Transverse colon (tissue), 4 donors: Measurements from ENCODE around the gene FBN3. TPM values are rescaled to one million over a fixed set of nuclear protein-coding genes. Genes with fewer than 3 reads are reported as not detected.
"Not testable (repeated sequence)": the region's sequence is repeated elsewhere in the genome, so short reads cannot be mapped to it uniquely, and the experiment has no call there.

ENCODE experiments used
- DNase-seq: peaks from one replicate; pipeline ENCODE4 v3.0.0-alpha.2; 2019
- H3K27ac ChIP-seq, 4 donors: fragments of 200-600 bp; sonication (generic); 2 replicates each; pipeline ENCODE4 v1.5.1; 2016 to 2018; ENCODE audit warnings: inconsistent platforms in 4 of 4
- H3K27me3 ChIP-seq: fragments of 200-600 bp; sonication (generic); 2 replicates; pipeline ENCODE4 v1.5.1; 2017; ENCODE audit warnings: inconsistent platforms
- H3K36me3 ChIP-seq, 4 donors: fragments of 200-600 bp; sonication (generic); 2 replicates each; pipeline ENCODE4 v1.5.1; 2017 to 2019; ENCODE audit warnings: inconsistent platforms in 4 of 4
- H3K4me1 ChIP-seq, 4 donors: fragments of 200-600 bp; sonication (generic); 2 replicates each; pipeline ENCODE4 v1.5.1; 2017 to 2020; ENCODE audit warnings: inconsistent platforms in 4 of 4
- H3K4me3 ChIP-seq, 4 donors: fragments of 200-600 bp; sonication (generic); 1 replicate in 1 of 4; 2 replicates in 3 of 4; pipeline versions ENCODE4 v1.5.1 to v1.6.1; 2017 to 2019; ENCODE audit warnings: inconsistent platforms in 4 of 4
- H3K9me3 ChIP-seq, 2 donors: fragments of 200-600 bp; sonication (generic); 2 replicates each; pipeline ENCODE4 v1.5.1; 2017 to 2019; ENCODE audit warnings: inconsistent platforms in 2 of 2
- CTCF ChIP-seq, 5 experiments: fragments of 200-600 bp in 3 of 5; fragments of 450-650 bp in 2 of 5; sonication (generic) in 3 of 5; IDR thresholded peaks; 1 replicate in 2 of 5; 2 replicates in 3 of 5; pipeline ENCODE4 v1.5.1; 2016 to 2017; ENCODE audit warnings: antibody characterized with exemption in 5 of 5, inconsistent platforms in 3 of 5, mild to moderate bottlenecking in 2 of 5, moderate library complexity in 1 of 5
- EP300 ChIP-seq: sonication (generic); formaldehyde crosslinking; IDR thresholded peaks from one replicate; pipeline ENCODE4 v1.6.1; 2017; ENCODE audit warnings: antibody characterized with exemption, low read depth
- POLR2A ChIP-seq: fragments of 450-650 bp; IDR thresholded peaks from one replicate; pipeline ENCODE4 v1.6.1; 2016; ENCODE audit warnings: antibody characterized with exemption, mild to moderate bottlenecking, moderate library complexity
- POLR2AphosphoS5 ChIP-seq, 3 donors: sonication (generic); formaldehyde crosslinking; IDR thresholded peaks; one replicate each; pipeline ENCODE4 v1.6.1; 2016; ENCODE audit warnings: antibody characterized with exemption in 3 of 3
- WGBS, 2 donors: methylation state at CpG; one replicate each; pipeline ENCODE4 v1.1.5; 2018; ENCODE audit warnings: low coverage in 1 of 2; 5-methylcytosine and 5-hydroxymethylcytosine counted together
- in situ Hi-C, 4 donors: fragments of 200-750 bp; cut with MboI; loops; one replicate each; pipeline versions ENCODE4 v1.15.0 to v1.15.1; 2017; ENCODE audit warnings: low sequenced_read_pairs in 3 of 4, low pct_ligation_motif_present in 1 of 4, low pct_unique_long_range_greater_than_20kb in 1 of 4
- intact Hi-C: fragments of 100-400 bp; cut with DNase I; formaldehyde crosslinking; loops from one replicate; pipeline ENCODE4 v1.15.1; 2023; ENCODE audit warnings: low total_unique reads
- total RNA-seq, 4 donors: library from RNA; depleted of rRNA; stranded (reverse); fragments of >200 nt; gene quantifications; one replicate each; pipeline ENCODE4 v1.1.0, GENCODE V29; 2016

FBN3 gene
- total RNA-seq, 4 donors from 2014 or later = not detected

GRCh38 chr19:8158411-8159074 is 9.2 kb upstream of the FBN3 start:
- H3K36me3 ChIP-seq = no peaks in the 10 kb centered on the region
- intact Hi-C loops = loop anchor here (5.0 kb wide), 1 partner anchor 94 kb away; no protein-coding TSS in a partner anchor
- 38 to 61% methylated on average over 7 to 14 of the region's 14 CpGs for WGBS, 2 donors
- TF ChIP-seq CTCF (IDR thresholded peaks at IDR 0.05) = peak; percentile 47 to 63 (median 52)
- no peak for TF ChIP-seq POLR2AphosphoS5 (IDR thresholded peaks at IDR 0.05)
- no peak overlapping the region for H3K4me3 ChIP-seq
- H3K27ac ChIP-seq = no peak overlapping the region
- H3K27me3 ChIP-seq = no peaks in the 10 kb centered on the region
- peak; percentile 23 for DNase-seq
- H3K9me3 ChIP-seq = no peaks in the 10 kb centered on the region
- in situ Hi-C loops = loop anchor here in 2 of 4 donors (5.0 kb wide), 2 partner anchors 89 to 94 kb away; no protein-coding TSS in a partner anchor
- H3K4me1 ChIP-seq = peaks cover 7 to 11% (median 9%) of the 10 kb centered on the region in 4 donors

DNA sequence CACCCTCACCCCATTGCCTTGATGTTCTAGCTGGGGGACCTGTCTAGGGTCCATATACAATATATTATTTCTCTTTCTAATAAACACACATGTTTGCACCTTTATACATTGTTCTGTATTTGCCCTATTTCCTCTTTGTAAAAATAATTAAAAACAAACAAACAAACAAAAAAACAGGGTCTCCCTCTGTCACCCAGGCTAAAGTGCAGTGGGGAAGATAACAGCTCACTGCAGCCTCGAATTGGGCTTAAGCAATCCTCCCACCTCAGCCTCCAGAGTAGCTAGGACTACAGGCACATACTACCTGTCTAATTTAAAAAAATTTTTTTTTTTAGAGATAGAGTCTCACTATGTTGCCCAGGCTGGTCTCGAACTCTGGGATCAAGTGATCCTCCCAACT is 5.9 kb upstream of the FBN3 start:
- in situ Hi-C loops (loop anchor here in 2 of 4 donors (5.0 kb wide), 2 partner anchors 92 to 97 kb away; no protein-coding TSS in a partner anchor), intact Hi-C loops (loop anchor here (5.0 kb wide), 1 partner anchor 97 kb away; no protein-coding TSS in a partner anchor)
- Histone ChIP-seq H3K27ac (no peak overlapping the region), H3K4me1 (peaks cover 7 to 11% (median 9%) of the 10 kb centered on the region in 4 donors), H3K4me3 (no peak overlapping the region), H3K36me3 (no peaks in the 10 kb centered on the region), H3K27me3 (peaks cover 16% of the 10 kb centered on the region), H3K9me3 (no peaks in the 10 kb centered on the region)
- WGBS, 2 donors = 43 to 50% methylated on average over 1 to 2 of the region's 2 CpGs
- no peak for TF ChIP-seq POLR2A
- no peak for TF ChIP-seq CTCF (IDR thresholded peaks at IDR 0.05)
- no peak for TF ChIP-seq POLR2AphosphoS5 (IDR thresholded peaks at IDR 0.05)
- no peak for TF ChIP-seq EP300
- no peak for DNase-seq

DNA sequence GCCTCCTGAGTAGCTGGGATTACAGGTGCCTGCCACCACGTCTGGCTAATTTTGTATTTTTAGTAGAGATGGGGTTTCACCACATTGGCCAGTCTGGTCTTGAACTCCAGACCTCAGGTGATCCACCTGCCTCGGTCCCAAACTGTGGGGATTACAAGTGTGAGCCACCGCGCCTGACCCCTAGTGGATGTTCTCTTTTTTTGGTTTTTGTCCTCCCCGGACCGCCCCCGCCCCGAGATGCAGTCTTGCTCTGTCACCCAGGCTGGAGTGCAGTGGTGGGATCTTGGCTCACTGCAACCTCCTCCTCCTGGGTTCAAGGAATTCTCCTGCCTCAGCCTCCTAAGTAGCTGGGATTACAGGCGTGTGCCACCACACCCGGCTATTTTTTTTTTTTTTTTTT is 4.6 kb upstream of the FBN3 start:
- DNase-seq, in situ Hi-C loops, H3K27ac ChIP-seq: not testable (repeated sequence)

DNA sequence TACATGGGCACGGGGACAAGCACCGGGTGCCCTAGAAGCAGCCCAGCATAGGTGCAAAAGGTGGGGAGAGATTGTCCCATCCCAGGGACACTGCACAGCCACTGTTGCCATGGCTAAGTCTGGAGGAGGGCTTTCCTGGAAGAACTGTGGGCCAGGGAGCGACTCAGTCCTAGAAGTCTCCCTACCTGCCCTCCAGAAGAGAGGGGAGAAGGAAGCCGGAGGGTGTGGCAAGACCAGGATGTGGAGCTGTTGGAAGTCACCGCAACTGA is 2.3 kb upstream of the FBN3 start:
- no peak for DNase-seq
- H3K9me3 ChIP-seq = no peaks in the 10 kb centered on the region
- no peak overlapping the region for H3K4me3 ChIP-seq
- no peaks in the 10 kb centered on the region for H3K36me3 ChIP-seq
- peaks cover 7 to 22% (median 20%) of the 10 kb centered on the region in 4 donors for H3K4me1 ChIP-seq
- 17 to 43% methylated on average over 3 to 5 of the region's 5 CpGs for WGBS, 2 donors
- H3K27me3 ChIP-seq = peaks cover 52% of the 10 kb centered on the region
- intact Hi-C loops = no loop called here
- H3K27ac ChIP-seq = no peak overlapping the region
- in situ Hi-C loops = no loop called here
- TF ChIP-seq POLR2AphosphoS5 (IDR thresholded peaks at IDR 0.05) (no peak), POLR2A (no peak)

More for the DNA sequence above, 4.6 kb upstream of the FBN3 start:
- intact Hi-C loops, H3K36me3 ChIP-seq, H3K4me3 ChIP-seq, H3K9me3 ChIP-seq: not testable (repeated sequence)
- H3K27me3 ChIP-seq = peaks cover 29% of the 10 kb centered on the region
- WGBS, 2 donors = 31 to 34% methylated on average over 3 to 7 of the region's 10 CpGs
- H3K4me1 ChIP-seq = peaks cover 7 to 17% (median 14%) of the 10 kb centered on the region in 4 donors
- peak in 1 of 5 experiments; percentile 5 for TF ChIP-seq CTCF (IDR thresholded peaks at IDR 0.05)
